ENCODE data around the gene CCT3. TPM values are rescaled to one million over a fixed set of nuclear protein-coding genes. Genes with fewer than 3 reads are reported as not detected.
"Not testable (repeated sequence)": the region's sequence is repeated elsewhere in the genome, so short reads cannot be mapped to it uniquely, and the experiment has no call there.

The CCT3 gene
- total and polyA plus RNA-seq, 2 donors (not counting 1 experiment from before 2014, with no cell fraction given): 251 to 397 TPM

GRCh38 chr1:156347331-156347730 lies 9.2 kb upstream of the CCT3 start:
- Histone ChIP-seq H4K20me1 (ENCODE audit: control insufficient read depth, extremely low read depth, insufficient read depth, low read length) (no peaks in the 10 kb centered on the region), H3K4me3 (replicated peaks in 1 of 4; ENCODE audit: control extremely low read depth in 1 of 4, insufficient read depth in 1 of 4, low read depth in 3 of 4, low read length in 4 of 4) (no peak overlapping the region), H3K4me2 (ENCODE audit: extremely low read depth, insufficient read depth, low read length) (no peak overlapping the region), H2AFZ (ENCODE audit: low read length) (no peak overlapping the region), H3K27me3 (ENCODE audit: control insufficient read depth, insufficient read depth, low read length) (peaks cover 17% of the 10 kb centered on the region), H3K9ac (ENCODE audit: insufficient read depth, low read length) (no peak overlapping the region), H3K36me3 (ENCODE audit: control insufficient read depth, insufficient read depth, low read length) (no peaks in the 10 kb centered on the region), H3K4me1 (ENCODE audit: control insufficient read depth, extremely low read depth, insufficient read depth, low read length) (peaks cover 3% of the 10 kb centered on the region), H3K79me2 (ENCODE audit: control insufficient read depth, insufficient read depth, low read length) (no peaks in the 10 kb centered on the region), H3K27ac (ENCODE audit: insufficient read depth, low read length) (no peak overlapping the region), H3K9me3 (ENCODE audit: control insufficient read depth, insufficient read depth, low read depth, low read length) (no peaks in the 10 kb centered on the region)
- peak; percentile 18 to 57 for DNase-seq (ENCODE audit: low read depth in 2 of 2)
- TF ChIP-seq CTCF (conservative IDR thresholded peaks at IDR 0.05 in 1 of 2, IDR thresholded peaks at IDR 0.05 in 1 of 2; ENCODE audit: low read depth in 1 of 2, low read length in 2 of 2): no peak
- TF ChIP-seq EZH2 (IDR thresholded peaks at IDR 0.05; ENCODE audit: low read length, missing control alignments): no peak

GRCh38 chr1:156346636-156347035 lies 8.5 kb upstream of the CCT3 start:
- Histone ChIP-seq H3K4me2 (ENCODE audit: extremely low read depth, insufficient read depth, low read length) (no peak overlapping the region), H3K4me1 (ENCODE audit: control insufficient read depth, extremely low read depth, insufficient read depth, low read length) (peaks cover 3% of the 10 kb centered on the region), H2AFZ (ENCODE audit: low read length) (no peak overlapping the region), H3K36me3 (ENCODE audit: control insufficient read depth, insufficient read depth, low read length) (no peaks in the 10 kb centered on the region), H3K27me3 (ENCODE audit: control insufficient read depth, insufficient read depth, low read length) (peaks cover 13% of the 10 kb centered on the region), H4K20me1 (ENCODE audit: control insufficient read depth, extremely low read depth, insufficient read depth, low read length) (no peaks in the 10 kb centered on the region), H3K9me3 (ENCODE audit: control insufficient read depth, insufficient read depth, low read depth, low read length) (no peaks in the 10 kb centered on the region), H3K79me2 (ENCODE audit: control insufficient read depth, insufficient read depth, low read length) (no peaks in the 10 kb centered on the region), H3K27ac (ENCODE audit: insufficient read depth, low read length) (no peak overlapping the region), H3K9ac (ENCODE audit: insufficient read depth, low read length) (no peak overlapping the region), H3K4me3 (replicated peaks in 1 of 4; ENCODE audit: control extremely low read depth in 1 of 4, insufficient read depth in 1 of 4, low read depth in 3 of 4, low read length in 4 of 4) (no peak overlapping the region)
- TF ChIP-seq CTCF (conservative IDR thresholded peaks at IDR 0.05 in 1 of 2, IDR thresholded peaks at IDR 0.05 in 1 of 2; ENCODE audit: low read depth in 1 of 2, low read length in 2 of 2): no peak
- no peak for TF ChIP-seq EZH2 (IDR thresholded peaks at IDR 0.05; ENCODE audit: low read length, missing control alignments)
- peak in 1 of 2 donors; percentile 66 for DNase-seq (ENCODE audit: low read depth in 2 of 2)

GRCh38 chr1:156346035-156346434 lies 7.9 kb upstream of the CCT3 start:
- not testable (repeated sequence) for H3K4me1 ChIP-seq (ENCODE audit: control insufficient read depth, extremely low read depth, insufficient read depth, low read length); H3K27me3 ChIP-seq (ENCODE audit: control insufficient read depth, insufficient read depth, low read length); H4K20me1 ChIP-seq (ENCODE audit: control insufficient read depth, extremely low read depth, insufficient read depth, low read length); H3K9ac ChIP-seq (ENCODE audit: insufficient read depth, low read length); DNase-seq (ENCODE audit: low read depth in 2 of 2); H3K36me3 ChIP-seq (ENCODE audit: control insufficient read depth, insufficient read depth, low read length); H3K4me2 ChIP-seq (ENCODE audit: extremely low read depth, insufficient read depth, low read length); H3K27ac ChIP-seq (ENCODE audit: insufficient read depth, low read length); H2AFZ ChIP-seq (ENCODE audit: low read length); H3K4me3 ChIP-seq (replicated peaks in 1 of 4; ENCODE audit: control extremely low read depth in 1 of 4, insufficient read depth in 1 of 4, low read depth in 3 of 4, low read length in 4 of 4); H3K9me3 ChIP-seq (ENCODE audit: control insufficient read depth, insufficient read depth, low read depth, low read length); H3K79me2 ChIP-seq (ENCODE audit: control insufficient read depth, insufficient read depth, low read length)

Measured in fibroblast of lung (primary cell).